OCI-LY3 (cell line): Measurements from ENCODE around the gene PCNP.

Source experiments
- H2AFZ ChIP-seq: fragments of 200-600, 300-600 bp; shearing (Covaris generic); 2 replicates; pipeline ENCODE4 v1.6.0; 2014; ENCODE audit warnings: antibody characterized with exemption, low read depth, low read length
- H3K27ac ChIP-seq: fragments of 200-600, 300-600 bp; sonication (generic); 2 replicates; pipeline ENCODE4 v1.5.1; 2014; ENCODE audit warnings: mild to moderate bottlenecking, low read length, moderate library complexity, mixed read lengths
- H3K27me3 ChIP-seq: fragments of 200-600, 300-600 bp; sonication (generic); 2 replicates; pipeline ENCODE4 v1.6.1; 2014; ENCODE audit warnings: low read depth, low read length, mixed read lengths
- H3K36me3 ChIP-seq: fragments of 200-600, 300-600 bp; sonication (generic); replicated peaks from 2 replicates; pipeline ENCODE3; 2014; ENCODE audit warnings: low read depth, low read length, mixed read lengths
- H3K4me1 ChIP-seq: fragments of 300-600, 200-600 bp; sonication (generic); 2 replicates; pipeline ENCODE4 v1.6.1; 2014; ENCODE audit warnings: low read length, mixed read lengths
- H3K4me2 ChIP-seq: fragments of 200-600, 300-600 bp; sonication (generic); 2 replicates; pipeline ENCODE4 v1.6.1; 2014; ENCODE audit warnings: low read length, mixed read lengths
- H3K4me3 ChIP-seq: fragments of 300-600, 200-600 bp; sonication (generic); 2 replicates; pipeline ENCODE4 v1.5.1; 2014; ENCODE audit warnings: antibody characterized with exemption, mild to moderate bottlenecking, low read length, moderate library complexity
- H3K79me2 ChIP-seq: fragments of 300-600, 200-600 bp; shearing (Covaris generic); 2 replicates; pipeline ENCODE4 v1.6.1; 2014; ENCODE audit warnings: mild to moderate bottlenecking, low read length, mixed read lengths
- H3K9ac ChIP-seq: fragments of 300-600, 200-600 bp; shearing (Covaris generic); 2 replicates; pipeline ENCODE4 v1.6.0; 2014; ENCODE audit warnings: mild to moderate bottlenecking, low read length, moderate library complexity
- H3K9me3 ChIP-seq: fragments of 200-600, 300-600 bp; shearing (Covaris generic); 2 replicates; pipeline ENCODE4 v1.6.1; 2014; ENCODE audit warnings: low read length, mixed read lengths; ENCODE audit not compliant: insufficient read depth
- H4K20me1 ChIP-seq: fragments of 200-600, 300-600 bp; sonication (generic); 2 replicates; pipeline ENCODE4 v1.6.1; 2016; ENCODE audit warnings: low read length, mixed read lengths; ENCODE audit not compliant: insufficient read depth
- CTCF ChIP-seq: fragments of 200-600, 300-600 bp; sonication (generic); IDR thresholded peaks from 2 replicates; pipeline ENCODE4 v1.5.1; 2014; ENCODE audit warnings: antibody characterized with exemption, low read length, low read depth
- EZH2phosphoT487 ChIP-seq: fragments of 200-600 bp; shearing (Covaris generic); IDR thresholded peaks from 2 replicates; pipeline ENCODE4 v1.6.1; 2018; ENCODE audit warnings: antibody characterized with exemption, mixed run types, low read depth

The PCNP gene

GRCh38 chr3:101529816-101530685, 43.9 kb upstream of the PCNP start:
- Histone ChIP-seq H3K9ac (no peak overlapping the region), H3K4me3 (no peak overlapping the region), H3K79me2 (no peaks in the 10 kb centered on the region), H3K4me2 (no peak overlapping the region), H4K20me1 (no peaks in the 10 kb centered on the region), H3K4me1 (peaks cover 4% of the 10 kb centered on the region), H2AFZ (no peak overlapping the region), H3K27me3 (no peaks in the 10 kb centered on the region), H3K27ac (no peak overlapping the region), H3K36me3 (peaks cover 8% of the 10 kb centered on the region), H3K9me3 (no peaks in the 10 kb centered on the region; the same call in 1 of the 2 replicates)
- TF ChIP-seq CTCF (no peak), EZH2phosphoT487 (no peak)

- no peak for TF ChIP-seq CTCF
- TF ChIP-seq EZH2phosphoT487, result no peak
- Histone ChIP-seq H3K79me2 (no peaks in the 10 kb centered on the region), H2AFZ (no peak overlapping the region), H3K4me2 (no peak overlapping the region), H3K9ac (no peak overlapping the region), H3K4me1 (no peaks in the 10 kb centered on the region), H3K36me3 (peaks cover 8% of the 10 kb centered on the region), H3K27me3 (no peaks in the 10 kb centered on the region), H3K27ac (no peak overlapping the region), H3K9me3 (no peaks in the 10 kb centered on the region; the same call in 1 of the 2 replicates), H4K20me1 (no peaks in the 10 kb centered on the region), H3K4me3 (no peak overlapping the region)
Observed at GRCh38 chr3:101530686-101531047, 43.3 kb upstream of the PCNP start.

- H3K4me1 ChIP-seq, result no peaks in the 10 kb centered on the region
- H3K27ac ChIP-seq, result no peak overlapping the region
- H4K20me1 ChIP-seq, result no peaks in the 10 kb centered on the region
- no peak overlapping the region for H3K9ac ChIP-seq
- H3K27me3 ChIP-seq, result no peaks in the 10 kb centered on the region
- H3K36me3 ChIP-seq, result peaks cover 8% of the 10 kb centered on the region
- no peak for TF ChIP-seq CTCF
- no peak for TF ChIP-seq EZH2phosphoT487
- no peaks in the 10 kb centered on the region; the same call in 1 of the 2 replicates for H3K9me3 ChIP-seq
- no peak overlapping the region for H3K4me2 ChIP-seq
- H3K79me2 ChIP-seq, result no peaks in the 10 kb centered on the region
- no peak overlapping the region for H3K4me3 ChIP-seq
- no peak overlapping the region for H2AFZ ChIP-seq
Observed at GRCh38 chr3:101531473-101532086, 42.4 kb upstream of the PCNP start.

GRCh38 chr3:101532783-101533602, 41.0 kb upstream of the PCNP start:
- no peaks in the 10 kb centered on the region for H3K27me3 ChIP-seq
- no peak for TF ChIP-seq EZH2phosphoT487
- no peak for TF ChIP-seq CTCF
- no peaks in the 10 kb centered on the region; the same call in 1 of the 2 replicates for H3K9me3 ChIP-seq
- H3K9ac ChIP-seq, result no peak overlapping the region
- no peak overlapping the region for H3K4me2 ChIP-seq
- no peak overlapping the region for H2AFZ ChIP-seq
- H3K4me3 ChIP-seq, result no peak overlapping the region
- no peak overlapping the region for H3K27ac ChIP-seq
- no peaks in the 10 kb centered on the region for H4K20me1 ChIP-seq
- no peaks in the 10 kb centered on the region for H3K79me2 ChIP-seq
- no peaks in the 10 kb centered on the region for H3K4me1 ChIP-seq
- H3K36me3 ChIP-seq, result peaks cover 8% of the 10 kb centered on the region
